HCT116 (cell line): Measurements from ENCODE around the gene ITGA1. TPM values are rescaled to one million over a fixed set of nuclear protein-coding genes. Genes with fewer than 3 reads are reported as not detected.

ENCODE experiments used
- ATAC-seq: fragments of 200-7000 bp; cut with Tn5 transposase; 2 replicates; pipeline ENCODE4 v1.9.1; 2020; ENCODE audit warnings: mild to moderate bottlenecking, moderate library complexity
- BruUV-seq: library from RNA; stranded (reverse); fragments of 400-500 nt; replicated peaks from 2 replicates; lab custom pipeline; 2021; lab: Mats Ljungman, UMichigan
- CTCF ChIA-PET: fragments of 300-600 bp; sonication (Branson Sonifier 250); formaldehyde crosslinking; loops from one replicate; lab custom pipeline; 2021; ENCODE audit warnings: antibody characterized with exemption; lab: Charles Lee
- POLR2A ChIA-PET: fragments of 300-600, 350-600 bp; sonication (Branson Sonifier 250); formaldehyde crosslinking; loops from one replicate; lab custom pipeline; 2021; ENCODE audit warnings: antibody characterized with exemption; lab: Charles Lee
- RAD21 ChIA-PET, 2 experiments: fragments of 300-600 bp; sonication (Branson Sonifier 250); formaldehyde crosslinking; loops; one replicate each; lab custom pipeline; 2023; ENCODE audit warnings: low total read pairs in 2 of 2; ENCODE audit not compliant: uncharacterized antibody in 2 of 2, unreplicated experiment in 2 of 2, low non-redundant PET in 1 of 2; lab: Charles Lee
- DNase-seq: peaks from one replicate; pipeline ENCODE4 v3.0.0-alpha.2; 2010; ENCODE audit warnings: low read depth, low spot score
- H2AFZ ChIP-seq: fragments of 200-600 bp; shearing (Covaris generic), sonication (generic); 2 replicates; pipeline ENCODE4 v1.6.1; 2017; ENCODE audit warnings: low read depth, mixed run types, mixed read lengths, antibody characterized with exemption, low read length; ENCODE audit not compliant: poor library complexity, severe bottlenecking
- H3K27ac ChIP-seq: 2 replicates; pipeline ENCODE4 v1.5.1; 2012; ENCODE audit warnings: low read depth, low read length
- H3K27me3 ChIP-seq: fragments of 200-600 bp; sonication (generic); 2 replicates; pipeline ENCODE4 v1.6.1; 2016; ENCODE audit warnings: mixed run types, low read length, mixed read lengths; ENCODE audit not compliant: insufficient read depth
- H3K36me3 ChIP-seq, 2 experiments: fragments of 200-500 bp in 1 of 2; fragments of 200-600 bp in 1 of 2; sonication (Bioruptor generic) in 1 of 2; sonication (generic) in 1 of 2; 2 replicates each; pipeline versions ENCODE4 v1.5.1 to v1.6.1; 2014 to 2016; ENCODE audit warnings: low read length in 2 of 2, inconsistent platforms in 1 of 2, mixed read lengths in 1 of 2, mixed run types in 1 of 2; ENCODE audit not compliant: insufficient read depth in 2 of 2, control insufficient read depth in 1 of 2
- H3K4me1 ChIP-seq, 2 experiments: fragments of 200-600 bp in 1 of 2; sonication (generic) in 1 of 2; 2 replicates each; pipeline versions ENCODE4 v1.5.1 to v1.6.1; 2012 to 2017; ENCODE audit warnings: low read length in 2 of 2, inconsistent platforms in 1 of 2, mild to moderate bottlenecking in 1 of 2, mixed read lengths in 1 of 2, mixed run types in 1 of 2, moderate library complexity in 1 of 2; ENCODE audit not compliant: insufficient read depth in 2 of 2, control insufficient read depth in 1 of 2
- H3K4me2 ChIP-seq: fragments of 200-600 bp; sonication (generic); 2 replicates; pipeline ENCODE4 v1.6.1; 2017; ENCODE audit warnings: mixed run types, low read length, mixed read lengths
- H3K4me3 ChIP-seq, 2 experiments: fragments of 200-600 bp in 1 of 2; sonication (generic) in 1 of 2; replicated peaks in 1 of 2; 2 replicates each; pipeline ENCODE4 v1.5.1; 2011 to 2016; ENCODE audit warnings: low read length in 2 of 2, control low read depth in 1 of 2, low read depth in 1 of 2, mild to moderate bottlenecking in 1 of 2, mixed read lengths in 1 of 2, mixed run types in 1 of 2
- H3K79me2 ChIP-seq: fragments of 200-600 bp; sonication (generic); 2 replicates; pipeline ENCODE4 v1.6.1; 2017; ENCODE audit warnings: mild to moderate bottlenecking, mixed run types, low read length, moderate library complexity, mixed read lengths; ENCODE audit not compliant: insufficient read depth
- H3K9ac ChIP-seq: fragments of 200-600 bp; sonication (generic); 2 replicates; pipeline ENCODE4 v1.6.1; 2016; ENCODE audit warnings: low read length, mixed read lengths
- H3K9me2 ChIP-seq: fragments of 200-600 bp; sonication (generic), shearing (Covaris generic); 2 replicates; pipeline ENCODE4 v1.6.1; 2017; ENCODE audit warnings: mixed run types, mild to moderate bottlenecking, moderate library complexity; ENCODE audit not compliant: insufficient read depth
- H3K9me3 ChIP-seq, 2 experiments: fragments of 200-500 bp in 1 of 2; fragments of 200-600 bp in 1 of 2; sonication (Bioruptor generic) in 1 of 2; sonication (generic) in 1 of 2; 2 replicates each; pipeline ENCODE4 v1.6.1; 2014 to 2017; ENCODE audit warnings: low read length in 2 of 2, mixed read lengths in 2 of 2, inconsistent platforms in 1 of 2, low read depth in 1 of 2, mild to moderate bottlenecking in 1 of 2, mixed run types in 1 of 2, moderate library complexity in 1 of 2; ENCODE audit not compliant: control insufficient read depth in 1 of 2, insufficient read depth in 1 of 2
- H4K20me1 ChIP-seq: fragments of 200-600 bp; sonication (generic), shearing (Covaris generic); 2 replicates; pipeline ENCODE4 v1.6.1; 2017; ENCODE audit warnings: mixed run types, mild to moderate bottlenecking, moderate library complexity; ENCODE audit not compliant: insufficient read depth
- CEBPB ChIP-seq: IDR thresholded peaks from 2 replicates; pipeline ENCODE4 v1.6.1; 2012; ENCODE audit warnings: low read depth
- EGR1 ChIP-seq: IDR thresholded peaks from 2 replicates; pipeline ENCODE4 v1.6.1; 2012; ENCODE audit warnings: low read depth
- ELF1 ChIP-seq: IDR thresholded peaks from 2 replicates; pipeline ENCODE4 v1.6.1; 2012; ENCODE audit warnings: low read depth, borderline replicate concordance
- EZH2 ChIP-seq: fragments of 200-600 bp; sonication (generic); IDR thresholded peaks from 2 replicates; pipeline ENCODE4 v1.6.1; 2017; ENCODE audit warnings: antibody characterized with exemption, mixed run types
- EZH2phosphoT487 ChIP-seq: fragments of 200-600 bp; IDR thresholded peaks from 2 replicates; pipeline ENCODE4 v1.6.1; 2018; ENCODE audit warnings: antibody characterized with exemption, borderline replicate concordance
- FOSL1 ChIP-seq: IDR thresholded peaks from 2 replicates; pipeline ENCODE4 v1.6.1; 2012; ENCODE audit warnings: low read depth
- POLR2AphosphoS5 ChIP-seq: IDR thresholded peaks from 2 replicates; pipeline ENCODE4 v1.6.1; 2011; ENCODE audit warnings: mild to moderate bottlenecking, low read depth, low read length, moderate library complexity
- RAD21 ChIP-seq: IDR thresholded peaks from 2 replicates; pipeline ENCODE4 v1.6.1; 2012; ENCODE audit warnings: low read depth, mild to moderate bottlenecking
- SIN3A ChIP-seq: IDR thresholded peaks from 2 replicates; pipeline ENCODE4 v1.6.1; 2012; ENCODE audit warnings: low read depth
- SP1 ChIP-seq: IDR thresholded peaks from 2 replicates; pipeline ENCODE4 v1.6.1; 2012; ENCODE audit warnings: low read depth
- SRF ChIP-seq: IDR thresholded peaks from 2 replicates; pipeline ENCODE4 v1.6.1; 2012; ENCODE audit warnings: low read depth
- ZBTB33 ChIP-seq: IDR thresholded peaks from 2 replicates; pipeline ENCODE4 v1.6.1; 2011; ENCODE audit warnings: mild to moderate bottlenecking, low read length, moderate library complexity; ENCODE audit not compliant: insufficient replicate concordance; ENCODE audit errors: extremely low read depth
- ZFX ChIP-seq: fragments of 450-650 bp; IDR thresholded peaks from 2 replicates; pipeline ENCODE4 v1.6.1; 2017
- ZNF274 ChIP-seq: fragments of 200-500 bp; sonication (Bioruptor generic); IDR thresholded peaks from 2 replicates; pipeline ENCODE4 v1.6.1; 2014; ENCODE audit warnings: mild to moderate bottlenecking, low read depth, low read length, inconsistent platforms
- intact Hi-C: fragments of 100-400 bp; cut with micrococcal nuclease; formaldehyde crosslinking; loops from 2 replicates; pipeline ENCODE4 v1.10.0; 2022
- total RNA-seq: library from RNA; stranded (reverse); gene quantifications from one replicate; pipeline ENCODE4 v1.2.1, GENCODE V29; 2021; ENCODE audit not compliant: unreplicated experiment
- TF ChIP-seq, protein P1 (sequence below): IDR thresholded peaks from 2 replicates; pipeline ENCODE4 v1.6.1; 2012

The ITGA1 gene
- total RNA-seq, 1 experiment from 2014 or later, result 1.8 TPM

- POLR2A ChIA-PET, result no interaction called here
- Histone ChIP-seq H3K9me2 (no peaks in the 10 kb centered on the region), H3K79me2 (no peaks in the 10 kb centered on the region), H4K20me1 (no peaks in the 10 kb centered on the region), H3K36me3 (no peaks in the 10 kb centered on the region), H3K4me2 (peak overlapping the region; percentile 86), H2AFZ (peak overlapping the region; percentile 91), H3K9me3 (no peaks in the 10 kb centered on the region), H3K27me3 (no peaks in the 10 kb centered on the region), H3K4me1 (peaks cover 15 to 28% of the 10 kb centered on the region in 2 experiments; a peak in 3 of 4 replicates), H3K4me3 (no peak overlapping the region), H3K27ac (no peak overlapping the region), H3K9ac (no peak overlapping the region)
- no TSS peak for BruUV-seq
- DNase-seq (no peak), ATAC-seq (no peak)
- intact Hi-C loops, result no loop called here
- RAD21 ChIA-PET, result no interaction called here
- TF ChIP-seq SRF (no peak), EZH2phosphoT487 (no peak), EZH2 (no peak), ZFX (no peak), SIN3A (no peak), POLR2AphosphoS5 (no peak), EGR1 (no peak), RAD21 (no peak), ZBTB33 (no peak), FOSL1 (no peak), ZNF274 (no peak), SP1 (no peak), ELF1 (no peak), CEBPB (no peak)
- TF ChIP-seq, protein P1, sequence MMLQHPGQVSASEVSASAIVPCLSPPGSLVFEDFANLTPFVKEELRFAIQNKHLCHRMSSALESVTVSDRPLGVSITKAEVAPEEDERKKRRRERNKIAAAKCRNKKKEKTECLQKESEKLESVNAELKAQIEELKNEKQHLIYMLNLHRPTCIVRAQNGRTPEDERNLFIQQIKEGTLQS, result no peak
- CTCF ChIA-PET, result interaction anchor here (1.5 kb wide), 1 partner anchor 8 kb away, joined by 3 read pairs; no protein-coding TSS in a partner anchor
These were observed 1.3 kb upstream of the ITGA1 start for GRCh38 chr5:52786391-52786790.
